Measurements from ENCODE around the gene PAMR1.
"Not testable (repeated sequence)": the region's sequence is repeated elsewhere in the genome, so short reads cannot be mapped to it uniquely, and the experiment has no call there.

PAMR1 gene

GRCh38 chr11:35543481-35543880 lies 18.1 kb upstream of the PAMR1 start:
- DNase-seq (ENCODE audit: low read depth, low spot score), result no peak

GRCh38 chr11:35541621-35542375 lies 16.4 kb upstream of the PAMR1 start:
- DNase-seq (ENCODE audit: low read depth, low spot score), result no peak

- DNase-seq (ENCODE audit: low read depth, low spot score), result no peak
These were observed 15.1 kb upstream of the PAMR1 start for GRCh38 chr11:35540526-35540925.

- no peak for DNase-seq (ENCODE audit: low read depth, low spot score)
These were observed 14.4 kb upstream of the PAMR1 start for GRCh38 chr11:35539781-35540281.

DNA sequence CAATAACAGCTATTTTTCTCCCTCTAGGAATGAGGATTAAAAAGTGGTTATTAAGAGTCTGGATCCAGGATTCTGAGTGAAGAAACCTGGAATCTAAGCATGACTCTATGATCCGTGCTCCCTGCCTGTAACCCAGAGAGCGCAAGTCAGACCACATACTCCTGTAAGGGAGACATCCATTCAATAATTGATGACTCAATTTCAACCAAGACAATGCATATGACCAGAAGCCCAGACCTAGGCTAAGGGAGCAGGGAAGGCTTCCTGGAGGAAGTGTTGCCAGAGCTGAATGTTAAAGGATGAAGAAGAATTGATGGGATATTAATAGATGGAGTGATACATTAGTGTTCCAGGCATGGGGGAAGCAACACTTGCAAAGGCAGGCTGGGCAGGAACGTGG lies 13.8 kb upstream of the PAMR1 start:
- no peak for DNase-seq (ENCODE audit: low read depth, low spot score)

GRCh38 chr11:35536470-35536869 lies 11.1 kb upstream of the PAMR1 start:
- no peak for DNase-seq (ENCODE audit: low read depth, low spot score)

DNA sequence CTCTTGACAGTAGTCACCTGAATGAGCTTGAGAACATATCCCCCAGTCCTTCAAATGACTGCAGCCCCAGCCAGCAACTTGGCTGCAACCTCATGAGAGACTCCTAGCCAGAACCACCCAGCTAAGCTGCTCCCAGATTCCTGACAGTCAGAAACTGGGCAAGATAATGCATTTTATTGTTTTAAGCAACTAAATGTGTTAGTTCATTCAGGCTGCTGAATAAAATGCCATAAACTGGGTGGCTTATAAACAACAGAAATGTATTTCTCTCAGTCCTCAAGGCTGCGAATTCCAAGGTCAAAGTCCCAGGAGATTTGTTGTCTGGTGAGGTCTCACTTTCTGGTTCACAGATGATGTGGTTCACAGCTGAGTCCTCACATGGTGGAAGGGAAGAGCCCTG lies 5.8 kb upstream of the PAMR1 start:
- DNase-seq (ENCODE audit: low read depth, low spot score), result no peak

DNA sequence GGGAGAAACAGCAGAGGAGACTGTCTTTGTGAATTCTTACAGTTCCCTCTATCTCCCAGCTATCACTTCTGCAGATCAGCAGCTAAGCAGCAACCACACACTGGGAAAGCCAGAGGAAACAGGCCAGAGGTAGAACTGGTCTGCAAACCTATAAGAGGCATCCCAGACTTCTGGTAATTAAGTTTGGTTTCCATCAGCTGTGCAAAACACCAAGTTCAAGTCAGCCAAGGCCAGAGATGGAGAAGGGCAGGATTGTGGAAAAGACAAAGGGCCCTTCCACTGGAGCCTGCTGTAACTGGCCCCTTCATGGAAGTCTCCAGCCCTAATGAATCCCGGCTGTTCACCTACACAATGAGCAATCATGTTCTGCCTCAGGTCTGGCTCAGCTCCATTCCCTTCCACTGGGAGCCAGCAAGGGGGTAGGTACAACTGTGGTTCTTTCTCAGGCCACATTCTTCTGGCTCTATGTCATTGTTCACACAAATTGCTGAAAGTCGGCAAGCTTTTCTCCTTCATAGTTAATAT lies 4.6 kb upstream of the PAMR1 start:
- DNase-seq (ENCODE audit: low read depth, low spot score), result no peak

GRCh38 chr11:35526370-35526792 lies 965 bp upstream of the PAMR1 start:
- no peak for DNase-seq (ENCODE audit: low read depth, low spot score)

- DNase-seq (ENCODE audit: low read depth, low spot score), result no peak
These were observed 636 bp downstream of the PAMR1 start for GRCh38 chr11:35524780-35525179.

DNA sequence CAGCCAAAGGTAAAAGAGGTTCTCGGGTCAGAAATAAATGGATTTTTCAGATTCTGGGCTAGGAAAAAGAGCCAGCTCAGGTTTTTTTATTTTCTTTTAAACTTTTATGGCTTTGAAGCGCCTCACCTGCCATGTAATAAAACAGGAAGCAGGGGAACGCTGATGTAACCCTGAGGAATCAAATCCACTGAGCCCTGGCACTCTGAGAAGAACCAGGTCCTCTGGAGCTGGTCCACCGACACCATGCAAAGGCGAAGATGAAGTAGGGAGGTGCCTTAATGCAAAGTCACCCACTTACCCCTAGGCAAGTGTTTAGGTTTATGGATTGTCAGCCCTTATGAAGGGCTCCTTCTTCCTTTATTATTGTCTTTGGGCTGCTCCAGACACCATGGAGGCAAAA lies 1.6 kb downstream of the PAMR1 start:
- no peak for DNase-seq (ENCODE audit: low read depth, low spot score)

DNA sequence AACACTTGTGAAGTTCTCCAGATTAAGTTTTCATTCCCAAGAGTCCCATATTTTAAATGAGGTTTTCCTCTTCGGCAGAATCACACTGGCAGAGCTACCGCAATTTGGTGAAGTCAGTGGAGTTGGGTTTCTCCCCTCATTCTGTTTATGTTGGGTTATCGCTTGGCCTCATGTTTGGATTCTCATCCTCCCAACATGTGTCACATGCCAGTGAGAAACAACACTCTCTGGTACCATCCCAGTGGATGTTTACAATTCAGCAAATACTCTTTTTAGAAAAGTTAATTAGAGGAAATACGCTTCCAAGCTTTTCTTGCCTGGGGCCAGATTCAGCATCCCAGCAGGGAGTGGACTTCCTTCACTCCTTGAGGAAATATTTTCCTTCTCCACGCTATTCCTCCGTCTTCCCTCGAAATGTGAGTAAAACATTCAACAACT lies 2.1 kb downstream of the PAMR1 start:
- DNase-seq (ENCODE audit: low read depth, low spot score), result no peak

- DNase-seq (ENCODE audit: low read depth, low spot score), result not testable (repeated sequence)
These were observed 3.3 kb downstream of the PAMR1 start for GRCh38 chr11:35522091-35522490.

DNA sequence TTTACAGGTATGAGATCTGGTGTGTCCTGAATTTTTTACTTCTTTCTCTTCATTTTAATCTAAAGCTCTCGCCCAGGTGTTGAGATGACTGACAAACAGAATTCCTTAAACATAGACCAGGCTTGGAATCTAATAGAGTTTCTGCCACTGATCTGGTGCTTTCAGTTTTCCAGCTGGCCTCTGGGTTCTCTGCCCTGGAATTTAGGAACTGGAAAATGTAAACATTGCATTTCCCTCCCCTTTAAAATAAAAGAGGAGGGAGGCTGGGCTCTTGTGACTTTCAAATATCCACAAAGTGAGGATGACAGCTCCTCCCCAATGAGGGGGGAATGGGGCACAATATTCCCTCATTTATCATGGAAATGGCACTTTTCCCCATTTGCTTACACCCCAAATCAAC lies 5.0 kb downstream of the PAMR1 start:
- DNase-seq (ENCODE audit: low read depth, low spot score), result no peak

GRCh38 chr11:35518766-35519165 lies 6.7 kb downstream of the PAMR1 start:
- DNase-seq (ENCODE audit: low read depth, low spot score), result no peak

DNA sequence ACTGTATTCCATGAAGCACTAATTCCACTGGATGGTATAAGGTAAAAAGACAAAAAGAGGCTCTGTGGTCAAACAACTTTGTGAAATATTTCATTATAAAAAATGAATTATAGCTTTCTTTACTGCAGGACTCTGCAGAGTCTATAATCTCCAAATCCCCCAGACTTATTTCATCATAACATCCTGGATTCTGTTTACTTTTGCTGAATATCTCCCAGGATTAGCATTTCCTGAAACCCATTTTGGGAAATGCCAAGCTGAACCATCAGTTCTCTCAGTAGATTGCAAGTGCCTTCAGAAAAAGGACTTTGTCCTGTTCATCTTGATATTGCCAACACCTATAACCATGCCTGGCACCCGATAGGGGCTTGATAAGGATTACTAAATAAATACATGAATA lies 7.9 kb downstream of the PAMR1 start:
- no peak for DNase-seq (ENCODE audit: low read depth, low spot score)

DNA sequence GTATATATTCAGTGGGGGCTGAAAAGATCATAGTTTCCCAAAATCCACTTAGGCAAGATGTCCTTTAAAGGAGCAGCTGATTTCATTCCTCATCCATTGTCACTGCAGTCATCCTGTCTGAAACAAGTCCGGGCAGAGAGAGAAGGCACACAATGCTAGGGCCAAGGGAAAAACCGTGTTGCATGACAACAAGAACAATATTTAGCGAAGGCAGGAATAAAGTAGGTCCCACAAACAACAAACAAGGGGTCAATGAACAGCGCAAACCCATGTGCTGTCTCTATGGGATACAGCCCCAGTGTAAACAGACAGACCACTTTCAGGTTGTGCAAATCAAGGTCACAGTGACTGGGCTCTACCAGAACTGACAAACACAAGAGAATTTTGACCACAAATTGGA lies 9.0 kb downstream of the PAMR1 start:
- DNase-seq (ENCODE audit: low read depth, low spot score), result no peak

- DNase-seq (ENCODE audit: low read depth, low spot score), result no peak
These were observed 10.2 kb downstream of the PAMR1 start for GRCh38 chr11:35515224-35515623.

- no peak for DNase-seq (ENCODE audit: low read depth, low spot score)
These were observed 10.9 kb downstream of the PAMR1 start for GRCh38 chr11:35514481-35514880.

GRCh38 chr11:35511666-35512065 lies 13.8 kb downstream of the PAMR1 start:
- DNase-seq (ENCODE audit: low read depth, low spot score), result no peak

- DNase-seq (ENCODE audit: low read depth, low spot score), result no peak
These were observed 17.7 kb downstream of the PAMR1 start for GRCh38 chr11:35507688-35508087.

GRCh38 chr11:35501776-35502175 lies 23.6 kb downstream of the PAMR1 start:
- no peak for DNase-seq (ENCODE audit: low read depth, low spot score)

DNA sequence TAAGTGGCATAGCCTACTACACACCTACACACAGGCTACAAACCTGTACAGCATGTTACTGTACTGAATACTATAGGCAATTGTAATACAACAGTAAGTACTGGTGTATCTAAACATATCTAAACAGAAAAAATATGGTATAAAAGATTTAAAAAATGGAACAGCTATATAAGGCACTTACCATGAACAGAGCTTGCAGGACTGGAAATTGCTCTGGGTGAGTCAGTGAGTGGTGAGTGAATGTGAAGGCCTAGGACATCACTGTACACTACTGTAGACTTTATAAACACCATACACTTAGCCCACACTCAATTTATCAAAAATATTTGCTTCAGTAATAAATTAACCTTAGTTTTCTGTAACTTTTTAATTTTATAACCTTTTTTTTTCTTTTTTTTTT lies 24.7 kb downstream of the PAMR1 start:
- no peak for DNase-seq (ENCODE audit: low read depth, low spot score)
